ENCODE results near the gene RETREG3. TPM values are rescaled to one million over a fixed set of nuclear protein-coding genes. Genes with fewer than 3 reads are reported as not detected.

RETREG3 gene
- total and polyA plus RNA-seq, 2 of the 4 experiments (the other 2 are of a cell fraction): 18.1 to 44.1 TPM

DNA sequence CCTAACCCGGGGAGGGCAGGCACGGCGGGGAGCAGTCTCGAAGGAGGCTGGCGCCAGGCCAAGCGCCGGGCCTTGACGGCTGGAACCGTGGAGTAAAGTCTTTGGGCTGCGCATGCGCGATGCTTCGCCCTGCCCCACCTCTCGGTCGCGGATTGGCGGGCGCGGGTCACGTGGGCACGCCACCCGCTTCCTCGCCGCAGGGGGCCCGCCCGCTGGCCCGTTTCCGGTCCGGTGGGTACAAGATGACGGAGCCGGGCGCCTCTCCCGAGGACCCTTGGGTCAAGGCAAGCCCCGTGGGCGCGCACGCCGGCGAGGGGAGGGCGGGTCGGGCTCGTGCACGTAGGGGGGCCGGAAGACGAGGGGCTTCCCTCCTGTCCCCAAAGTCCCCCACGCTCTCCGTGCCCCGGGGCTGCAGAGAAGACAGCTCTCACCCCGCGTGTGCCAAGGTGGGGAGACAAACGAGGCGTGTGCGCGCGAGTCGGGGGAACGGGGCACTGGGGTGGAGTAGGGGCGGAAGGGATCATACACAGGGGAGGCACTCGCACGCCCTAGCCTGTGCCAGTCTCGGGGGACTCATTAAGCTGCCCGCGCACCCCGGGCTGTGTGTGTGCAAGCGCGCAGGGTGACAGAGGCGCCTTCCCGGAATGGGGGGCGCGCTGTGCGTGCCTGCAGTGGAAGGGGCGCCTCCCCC lies 42.1 kb downstream of the RETREG3 start, which contains the start of gene MLX:
TSS of gene MLX (plus strand) at position 218 of the 691 bp plus-strand sequence. CDS start at position 243, 25 bp downstream.
- BruUV-seq (replicated peaks): no TSS peak
- intact Hi-C loops (cut with micrococcal nuclease): loop anchor here (1.0 kb wide), 1 partner anchor 245 kb away; no protein-coding TSS in a partner anchor
- peaks cover 60% of the 10 kb centered on the region for H3K36me3 ChIP-seq (ENCODE audit: control insufficient read depth, insufficient read depth, low read length)

More for the DNA sequence above, 42.1 kb downstream of the RETREG3 start, which contains the start of gene MLX:
- Histone ChIP-seq H3K4me2 (ENCODE audit: low read depth, low read length) (peak within 1 kb of the TSS; percentile 99), H3K27me3 (ENCODE audit: control insufficient read depth, insufficient read depth, low read length) (no peaks in the 10 kb centered on the region), H2AFZ (replicated peaks; ENCODE audit: low read length, poor library complexity) (peak within 1 kb of the TSS; percentile 100), H3K27ac (ENCODE audit: insufficient read depth, low read length) (peak within 1 kb of the TSS; percentile 95), H3K56ac (ENCODE audit: extremely low read depth, insufficient read depth, low read length) (peak within 1 kb of the TSS; percentile 74), H4K20me1 (ENCODE audit: insufficient read depth, low read length) (peaks cover 8% of the 10 kb centered on the region; the same call in 1 of the 2 replicates), H3K79me1 (ENCODE audit: low read depth in 1 of 2, low read length in 2 of 2) (peaks cover 37 to 85% of the 10 kb centered on the region in 2 experiments), H3K9ac (ENCODE audit: low read depth, low read length) (peak within 1 kb of the TSS; percentile 92), H4K91ac (ENCODE audit: insufficient read depth, low read depth, low read length) (peak within 1 kb of the TSS; percentile 94), H2BK5ac (ENCODE audit: low read depth, low read length, poor library complexity, severe bottlenecking) (peak within 1 kb of the TSS; percentile 84), H4K5ac (ENCODE audit: low read depth, low read length) (peak within 1 kb of the TSS; percentile 87), H3K4me3 (ENCODE audit: insufficient read depth, low read depth, low read length) (peak within 1 kb of the TSS; percentile 84), H3K23ac (ENCODE audit: low read depth, low read length) (peak within 1 kb of the TSS; percentile 95), H2BK15ac (ENCODE audit: low read depth, low read length) (0 out of 3 replicates have a peak within 1 kb of the TSS, but pooled peaks have one; percentile 84), H3K9me1 (ENCODE audit: insufficient read depth, low read length) (peaks cover 15% of the 10 kb centered on the region), H3K9me3 (ENCODE audit: control insufficient read depth, insufficient read depth, low read length) (no peaks in the 10 kb centered on the region), H4K8ac (ENCODE audit: low read depth in 2 of 2, low read length in 2 of 2) (peak within 1 kb of the TSS; percentile 96 to 100), H2BK20ac (ENCODE audit: low read depth, low read length) (no peak within 1 kb of the TSS; the same call in none of the 2 replicates), H3K4ac (ENCODE audit: low read depth, low read length) (peak within 1 kb of the TSS; percentile 94), H2AK9ac (replicated peaks; ENCODE audit: low read depth, low read length, poor library complexity) (peak within 1 kb of the TSS; percentile 100), H3K18ac (ENCODE audit: low read depth, low read length) (peak within 1 kb of the TSS; percentile 10; the same call in 1 of the 2 replicates), H2BK120ac (ENCODE audit: low read depth, low read length) (peak within 1 kb of the TSS; percentile 79), H3K4me1 (ENCODE audit: control insufficient read depth, insufficient read depth, low read length) (peaks cover 16% of the 10 kb centered on the region), H3K14ac (replicated peaks; ENCODE audit: low read depth, low read length) (peak within 1 kb of the TSS; percentile 100), H2AK5ac (ENCODE audit: low read depth, low read length) (peak within 1 kb of the TSS; percentile 100)
- WGBS, 2 experiments (ENCODE audit: extremely low coverage in 2 of 2, insufficient read length in 1 of 2): 0% methylated on average over 49 of the region's 72 CpGs; no CpG with 5 or more reads in 1 of the 2 experiments
- in situ Hi-C loops (cut with MboI; ENCODE audit: low sequenced_read_pairs): no loop called here
- DNase-seq: peak; percentile 85
- dilution Hi-C loops (cut with HindIII; ENCODE audit: low sequenced_read_pairs, unreplicated experiment): no loop called here
- peak; percentile 80 for ATAC-seq (ENCODE audit: low read depth)
- POLR2A ChIA-PET (ENCODE audit: unreplicated experiment): no interaction called here
- TF ChIP-seq FOS (IDR thresholded peaks at IDR 0.05; ENCODE audit: low read depth, low read length) (peak; percentile 35; the same call in 1 of the 2 replicates), MXI1 (IDR thresholded peaks at IDR 0.05; ENCODE audit: borderline replicate concordance, low read depth, low read length) (peak; percentile 87), RFX5 (IDR thresholded peaks at IDR 0.05; ENCODE audit: low read depth, low read length) (no peak), MAZ (IDR thresholded peaks at IDR 0.05; ENCODE audit: borderline replicate concordance, low read depth, low read length) (peak; percentile 55; the same call in 1 of the 2 replicates)
- TF ChIP-seq, protein P1, sequence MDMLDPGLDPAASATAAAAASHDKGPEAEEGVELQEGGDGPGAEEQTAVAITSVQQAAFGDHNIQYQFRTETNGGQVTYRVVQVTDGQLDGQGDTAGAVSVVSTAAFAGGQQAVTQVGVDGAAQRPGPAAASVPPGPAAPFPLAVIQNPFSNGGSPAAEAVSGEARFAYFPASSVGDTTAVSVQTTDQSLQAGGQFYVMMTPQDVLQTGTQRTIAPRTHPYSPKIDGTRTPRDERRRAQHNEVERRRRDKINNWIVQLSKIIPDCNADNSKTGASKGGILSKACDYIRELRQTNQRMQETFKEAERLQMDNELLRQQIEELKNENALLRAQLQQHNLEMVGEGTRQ (IDR thresholded peaks at IDR 0.05; ENCODE audit: low read depth, low read length): peak; percentile 99
- CTCF ChIA-PET: interaction anchor here (0.5 kb wide), 1 partner anchor 24 kb away, joined by 4 read pairs; no protein-coding TSS in a partner anchor

Data from IMR-90 (cell line).